ENCODE data around the gene RHD.
"Not testable (repeated sequence)": the region's sequence is repeated elsewhere in the genome, so short reads cannot be mapped to it uniquely, and the experiment has no call there.

Gene RHD

DNA sequence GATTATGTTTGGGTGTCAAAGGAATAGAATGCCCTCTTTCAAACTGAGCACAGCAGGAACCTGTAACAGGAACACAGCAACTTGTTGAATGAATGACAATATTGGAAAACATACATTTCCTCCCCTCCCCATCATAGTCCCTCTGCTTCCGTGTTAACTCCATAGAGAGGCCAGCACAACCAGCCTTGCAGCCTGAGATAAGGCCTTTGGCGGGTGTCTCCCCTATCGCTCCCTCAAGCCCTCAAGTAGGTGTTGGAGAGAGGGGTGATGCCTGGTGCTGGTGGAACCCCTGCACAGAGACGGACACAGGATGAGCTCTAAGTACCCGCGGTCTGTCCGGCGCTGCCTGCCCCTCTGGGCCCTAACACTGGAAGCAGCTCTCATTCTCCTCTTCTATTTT lies at the start of gene RHD:
TSS of gene RHD (plus strand) at position 272 of the 400 bp plus-strand sequence. CDS start at position 311, 39 bp downstream.
- H3K4me3 Mint-ChIP-seq; ATAC-seq; H3K27ac Mint-ChIP-seq; DNase-seq (ENCODE audit: low spot score in 2 of 2); H3K36me3 Mint-ChIP-seq; H3K4me1 Mint-ChIP-seq; H3K9me3 Mint-ChIP-seq: not testable (repeated sequence)

DNA sequence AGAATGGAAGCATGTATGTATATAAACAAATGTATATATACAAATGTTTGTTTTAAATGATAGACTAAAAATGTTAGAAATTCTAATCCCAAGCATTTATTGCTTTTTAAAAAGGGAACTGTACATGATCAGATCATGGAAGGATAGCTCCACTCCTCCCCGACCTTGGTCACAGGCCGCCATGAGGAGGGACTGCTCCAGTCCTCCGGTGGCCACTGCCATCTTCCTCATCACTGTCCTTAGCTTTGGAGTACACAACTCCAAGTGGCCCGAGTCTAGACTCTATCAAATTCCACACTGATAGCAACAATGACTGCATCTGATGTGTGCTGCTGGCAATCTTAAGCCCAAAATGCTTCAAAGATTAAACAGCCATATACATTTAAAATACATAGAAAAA lies 49.7 kb upstream of the RHD start:
- Mint-ChIP-seq H3K9me3 (no peaks in the 10 kb centered on the region), H3K4me1 (no peaks in the 10 kb centered on the region), H3K36me3 (no peaks in the 10 kb centered on the region), H3K4me3 (no peak overlapping the region), H3K27ac (no peak overlapping the region)
- ATAC-seq = no peak
- DNase-seq (ENCODE audit: low spot score in 2 of 2) = no peak

DNA sequence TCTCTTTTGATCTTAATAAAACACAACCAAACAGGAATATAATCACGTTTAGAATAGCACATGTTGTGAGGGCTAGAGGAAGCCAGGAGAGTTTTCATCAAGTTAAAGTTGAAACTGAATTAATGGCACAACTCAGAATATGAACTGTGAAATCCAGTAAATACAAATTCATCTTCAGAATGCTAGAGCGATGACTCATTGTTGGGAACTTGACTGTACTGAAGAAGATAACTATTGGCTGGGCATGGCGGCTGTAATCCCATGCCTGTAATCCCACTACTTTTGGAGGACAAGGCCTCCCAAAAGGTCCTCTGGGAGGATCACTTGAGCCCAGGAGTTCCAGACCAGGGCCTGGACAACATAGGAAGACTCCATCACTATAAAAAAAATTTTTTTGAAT lies 48.8 kb upstream of the RHD start:
- H3K4me3 Mint-ChIP-seq = no peak overlapping the region
- H3K4me1 Mint-ChIP-seq = peaks cover 6% of the 10 kb centered on the region
- H3K36me3 Mint-ChIP-seq = no peaks in the 10 kb centered on the region
- no peaks in the 10 kb centered on the region for H3K9me3 Mint-ChIP-seq
- ATAC-seq (no peak), DNase-seq (ENCODE audit: low spot score in 2 of 2) (no peak)
- H3K27ac Mint-ChIP-seq = no peak overlapping the region

DNA sequence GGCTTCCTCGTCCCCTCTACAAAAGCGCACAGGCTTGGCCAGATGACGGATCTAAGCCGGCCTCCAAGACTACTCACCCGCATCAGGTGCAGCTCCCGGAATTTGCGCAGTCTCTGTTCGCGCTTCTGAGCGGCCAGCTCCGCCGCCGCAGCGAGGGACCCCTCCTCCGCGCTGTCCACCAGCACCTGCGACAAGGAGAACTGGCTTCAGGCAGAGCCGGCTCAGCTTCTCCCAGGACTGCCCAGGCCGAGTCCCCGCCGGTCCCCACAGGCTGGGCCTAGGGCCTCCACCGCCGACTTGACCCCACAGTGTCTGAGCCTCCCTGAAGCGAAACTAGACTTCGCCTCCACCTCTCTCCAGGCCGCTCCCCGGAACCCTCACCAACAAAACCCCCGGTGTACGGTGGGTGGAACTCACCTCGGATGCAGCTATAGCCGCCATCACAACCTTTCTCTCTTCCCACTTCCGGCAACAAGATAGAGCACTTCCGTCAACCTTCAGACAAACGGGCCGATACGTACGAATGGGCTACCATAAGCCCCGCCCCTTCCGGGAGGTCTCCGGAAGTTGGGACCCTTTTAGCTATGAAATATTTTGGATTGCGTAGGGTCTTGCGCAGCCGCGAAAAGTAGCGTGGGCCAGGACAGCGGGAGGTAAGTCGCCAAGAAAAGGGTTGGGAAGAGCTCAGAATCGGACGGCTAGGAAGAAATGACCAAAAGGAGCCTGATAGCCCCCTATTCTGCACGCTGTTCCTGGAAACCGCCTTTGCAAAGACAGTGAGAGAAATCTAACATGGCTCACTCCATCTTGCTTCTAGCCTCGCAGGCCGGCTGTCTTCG lies 40.1 kb upstream of the RHD start, which contains the start of gene SYF2:
TSS of gene SYF2 (minus strand) at position 476 of the 839 bp plus-strand sequence. CDS start at position 441, 35 bp downstream.
- no peak within 1 kb of the TSS for H3K27ac Mint-ChIP-seq
- DNase-seq (ENCODE audit: low spot score in 2 of 2) (peak; percentile 77 to 94), ATAC-seq (peak; percentile 95)
- H3K36me3 Mint-ChIP-seq = no peaks in the 10 kb centered on the region
- H3K4me1 Mint-ChIP-seq = peaks cover 33% of the 10 kb centered on the region
- H3K4me3 Mint-ChIP-seq = no peak within 1 kb of the TSS
- no peaks in the 10 kb centered on the region for H3K9me3 Mint-ChIP-seq

DNA sequence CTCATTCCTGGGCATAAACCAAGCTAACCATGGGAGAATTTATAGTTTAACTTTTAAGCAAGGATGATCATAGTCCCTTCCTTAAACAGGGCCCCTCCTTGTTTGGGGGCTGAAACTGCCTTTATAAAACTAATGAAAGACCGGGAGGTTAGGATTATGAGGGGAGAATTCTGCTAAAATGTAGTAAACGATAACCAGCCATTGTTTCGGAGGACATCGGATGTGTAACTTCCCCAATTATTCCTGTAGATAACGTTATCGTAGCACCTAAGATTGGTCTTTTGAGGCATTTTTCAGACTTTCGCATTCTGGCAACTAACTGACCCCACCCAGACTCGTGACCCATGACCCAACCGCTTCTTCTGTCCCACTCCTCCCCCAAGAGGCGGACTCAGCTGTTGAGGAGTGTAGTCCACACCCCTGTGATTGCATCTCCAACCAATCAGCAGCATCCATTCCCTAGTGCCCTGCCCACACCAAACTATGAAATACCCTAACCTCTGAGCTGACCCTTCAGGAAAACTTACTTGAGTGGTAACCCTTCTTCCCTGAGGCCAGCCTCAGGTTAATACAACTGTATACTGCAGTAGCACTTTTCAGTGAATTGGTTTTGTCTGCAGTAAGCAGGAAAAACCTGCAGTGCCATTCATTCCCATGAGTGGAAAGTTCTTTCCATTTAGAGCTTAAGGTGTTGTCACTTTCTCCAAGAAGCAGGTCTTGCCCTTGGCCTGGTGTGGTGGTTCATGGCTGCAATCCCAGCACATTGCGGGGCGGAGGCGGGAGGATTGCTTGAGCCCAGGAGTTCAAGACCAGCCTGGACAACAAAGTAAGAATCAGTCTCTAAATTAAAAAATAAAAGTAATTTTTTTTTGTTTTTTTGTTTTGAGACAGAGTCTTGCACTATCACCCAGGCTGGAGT lies 39.2 kb upstream of the RHD start:
- no peaks in the 10 kb centered on the region for H3K36me3 Mint-ChIP-seq
- H3K27ac Mint-ChIP-seq = no peak overlapping the region
- ATAC-seq (peak; percentile 85), DNase-seq (ENCODE audit: low spot score in 2 of 2) (peak in 1 of 2 donors; percentile 79)
- H3K4me1 Mint-ChIP-seq = peaks cover 29% of the 10 kb centered on the region
- H3K4me3 Mint-ChIP-seq = no peak overlapping the region
- no peaks in the 10 kb centered on the region for H3K9me3 Mint-ChIP-seq

DNA sequence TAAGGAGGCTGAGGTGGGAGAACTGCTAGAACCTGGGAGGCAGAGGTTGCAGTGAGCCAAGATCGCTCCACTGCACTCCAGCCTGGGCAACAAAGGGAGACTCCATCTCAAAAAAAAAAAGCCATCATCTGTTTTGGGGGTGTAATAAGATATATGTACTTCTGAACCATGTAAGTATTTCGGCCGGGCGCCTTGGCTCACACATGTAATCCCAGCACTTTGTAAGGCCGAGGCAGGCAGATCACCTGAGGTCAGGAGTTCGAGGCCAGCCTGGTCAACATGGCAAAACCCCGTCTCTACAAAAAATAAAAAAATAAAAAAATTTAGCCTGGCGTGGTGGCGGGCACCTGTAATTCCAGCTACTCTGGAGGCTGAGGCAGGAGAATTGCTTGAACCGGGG lies 36.9 kb upstream of the RHD start:
- not testable (repeated sequence) for H3K27ac Mint-ChIP-seq; H3K4me3 Mint-ChIP-seq; H3K9me3 Mint-ChIP-seq; DNase-seq (ENCODE audit: low spot score in 2 of 2); ATAC-seq
- Mint-ChIP-seq H3K4me1 (peaks cover 38% of the 10 kb centered on the region), H3K36me3 (peaks cover 17% of the 10 kb centered on the region)

DNA sequence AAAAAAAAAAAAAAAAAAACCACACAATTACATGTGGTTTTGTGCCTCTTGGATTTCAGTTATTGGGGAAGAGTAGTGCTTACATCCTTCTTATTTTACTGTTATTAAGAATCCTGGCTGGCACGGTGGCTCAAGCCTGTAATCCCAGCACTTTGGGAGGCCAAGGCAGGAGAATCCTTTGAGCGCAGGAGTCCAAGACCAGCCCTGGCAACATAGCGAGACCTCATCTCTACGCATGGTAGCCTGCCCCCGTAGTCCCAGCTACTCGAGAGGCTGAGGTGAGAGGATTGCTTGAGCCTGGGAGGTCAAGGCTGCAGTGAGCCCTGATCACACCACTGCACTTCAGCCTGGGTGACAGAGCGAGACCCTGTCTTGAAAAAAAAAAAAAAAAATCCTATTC lies 36.0 kb upstream of the RHD start:
- not testable (repeated sequence) for H3K9me3 Mint-ChIP-seq; ATAC-seq; DNase-seq (ENCODE audit: low spot score in 2 of 2); H3K27ac Mint-ChIP-seq; H3K4me3 Mint-ChIP-seq
- Mint-ChIP-seq H3K36me3 (peaks cover 25% of the 10 kb centered on the region), H3K4me1 (peaks cover 40% of the 10 kb centered on the region)

DNA sequence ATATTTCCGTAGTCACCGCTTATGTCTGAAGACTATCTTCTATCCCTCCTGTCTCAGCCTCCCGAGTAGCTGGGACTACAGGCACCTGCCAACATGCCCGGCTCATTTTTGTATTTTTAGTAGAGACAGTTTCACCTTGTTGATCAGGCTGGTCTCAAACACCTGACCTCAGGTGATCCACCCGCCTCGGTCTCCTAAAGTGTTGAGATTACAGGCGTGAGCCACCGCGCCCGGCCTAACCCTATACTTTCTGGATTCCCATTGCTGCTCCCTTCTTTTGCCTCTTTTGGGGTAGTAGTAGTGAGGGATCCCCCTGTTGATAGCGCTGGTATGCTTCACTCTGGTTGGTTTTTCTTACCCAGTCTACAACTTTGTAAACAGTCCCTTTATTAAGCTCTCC lies 34.3 kb upstream of the RHD start:
- no peaks in the 10 kb centered on the region for H3K9me3 Mint-ChIP-seq
- H3K4me3 Mint-ChIP-seq = no peak overlapping the region
- H3K4me1 Mint-ChIP-seq = peaks cover 45% of the 10 kb centered on the region
- H3K36me3 Mint-ChIP-seq = peaks cover 43% of the 10 kb centered on the region
- no peak for DNase-seq (ENCODE audit: low spot score in 2 of 2)
- no peak overlapping the region for H3K27ac Mint-ChIP-seq
- no peak for ATAC-seq

DNA sequence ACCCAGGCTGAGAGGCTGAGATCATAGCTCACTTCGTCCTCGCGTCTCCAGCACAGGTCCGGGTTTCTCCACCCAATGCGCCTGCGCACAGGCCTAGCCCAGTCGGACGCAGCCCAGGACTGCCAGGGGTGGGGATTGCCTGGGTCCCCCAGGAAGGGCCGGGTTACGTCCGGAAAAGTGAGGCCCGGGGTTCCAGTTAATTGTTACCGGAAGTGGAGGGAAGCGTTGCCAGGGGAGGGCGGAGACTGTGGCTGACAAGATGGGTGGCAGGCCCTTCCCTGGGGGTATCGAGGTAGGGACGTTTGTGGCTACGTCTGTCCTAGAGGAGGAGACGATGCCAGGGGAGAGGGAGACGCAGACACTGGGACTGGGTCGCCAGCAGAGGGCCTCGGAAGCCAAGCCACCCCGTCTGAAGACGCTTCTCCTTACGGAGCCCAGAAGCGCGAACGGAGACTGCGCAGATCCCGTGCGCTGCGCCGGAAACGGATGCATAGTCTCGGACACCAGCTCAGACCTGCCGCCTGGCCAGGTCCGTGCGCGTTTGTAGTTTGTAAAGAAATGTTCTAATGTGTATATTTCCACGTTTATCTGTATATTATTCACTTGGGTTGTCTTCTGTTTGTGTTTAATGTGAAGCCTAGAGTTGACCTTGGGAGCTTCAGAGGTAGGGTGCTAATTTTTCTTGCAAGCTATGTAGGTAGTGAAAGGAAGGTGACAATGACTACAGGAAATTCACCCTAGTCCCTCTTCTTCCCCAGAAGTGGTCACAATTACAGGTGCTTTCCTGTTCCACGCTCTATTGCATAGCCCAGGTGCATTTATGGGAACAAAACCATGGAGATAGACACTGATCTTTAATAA lies 32.4 kb upstream of the RHD start:
- DNase-seq (ENCODE audit: low spot score in 2 of 2) (peak; percentile 87 to 96), ATAC-seq (peak; percentile 94)
- peak overlapping the region; percentile 86 for H3K4me3 Mint-ChIP-seq
- peaks cover 54% of the 10 kb centered on the region for H3K4me1 Mint-ChIP-seq
- peaks cover 62% of the 10 kb centered on the region for H3K36me3 Mint-ChIP-seq
- H3K27ac Mint-ChIP-seq = peak overlapping the region; percentile 96
- H3K9me3 Mint-ChIP-seq = no peaks in the 10 kb centered on the region

DNA sequence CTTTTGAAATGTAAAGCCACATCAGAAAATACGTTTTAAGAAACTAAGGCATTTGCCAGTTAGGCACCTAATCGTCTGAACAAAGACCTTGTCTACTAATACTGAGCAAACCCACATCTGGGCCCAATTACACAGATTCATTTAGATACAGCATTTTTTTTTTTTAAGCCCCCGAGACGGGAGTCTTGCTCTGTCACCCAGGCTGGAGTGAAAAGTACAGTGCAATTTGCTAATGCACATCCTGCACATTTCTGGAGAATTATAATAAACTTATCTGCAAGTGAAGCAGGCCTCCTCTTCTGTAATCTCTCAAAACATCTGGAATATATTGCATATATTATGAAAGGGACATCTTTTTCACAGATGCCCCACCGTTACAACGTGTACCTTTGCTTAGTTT lies 28.4 kb upstream of the RHD start:
- Mint-ChIP-seq H3K4me1 (peaks cover 75% of the 10 kb centered on the region), H3K4me3 (peak overlapping the region; percentile 22), H3K9me3 (no peaks in the 10 kb centered on the region), H3K36me3 (peaks cover 99% of the 10 kb centered on the region), H3K27ac (peak overlapping the region; percentile 99)
- ATAC-seq (no peak), DNase-seq (ENCODE audit: low spot score in 2 of 2) (no peak)

DNA sequence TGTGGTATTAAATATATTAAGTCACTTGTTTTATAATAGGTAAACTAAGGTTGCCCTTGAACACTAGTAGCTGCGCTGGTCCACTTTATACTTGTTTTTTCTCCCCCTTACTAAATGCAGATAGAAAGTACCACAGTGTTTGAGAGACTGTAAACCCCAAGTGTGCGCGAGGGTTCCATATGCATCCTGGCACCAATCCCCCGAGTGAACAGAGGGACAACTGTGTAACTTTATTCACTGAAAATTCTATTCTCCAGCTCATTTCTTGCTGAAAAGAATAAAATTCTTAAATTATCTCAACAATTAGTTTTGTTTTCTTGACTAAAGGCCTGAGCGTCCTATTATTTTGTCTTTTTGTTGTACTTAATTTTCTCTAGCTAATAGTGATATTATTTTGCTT lies 26.9 kb upstream of the RHD start:
- H3K4me1 Mint-ChIP-seq = peaks cover 60% of the 10 kb centered on the region
- ATAC-seq (no peak), DNase-seq (ENCODE audit: low spot score in 2 of 2) (no peak)
- peak overlapping the region; percentile 93 for H3K4me3 Mint-ChIP-seq
- H3K27ac Mint-ChIP-seq = peak overlapping the region; percentile 99
- H3K36me3 Mint-ChIP-seq = peaks cover 91% of the 10 kb centered on the region
- H3K9me3 Mint-ChIP-seq = no peaks in the 10 kb centered on the region

DNA sequence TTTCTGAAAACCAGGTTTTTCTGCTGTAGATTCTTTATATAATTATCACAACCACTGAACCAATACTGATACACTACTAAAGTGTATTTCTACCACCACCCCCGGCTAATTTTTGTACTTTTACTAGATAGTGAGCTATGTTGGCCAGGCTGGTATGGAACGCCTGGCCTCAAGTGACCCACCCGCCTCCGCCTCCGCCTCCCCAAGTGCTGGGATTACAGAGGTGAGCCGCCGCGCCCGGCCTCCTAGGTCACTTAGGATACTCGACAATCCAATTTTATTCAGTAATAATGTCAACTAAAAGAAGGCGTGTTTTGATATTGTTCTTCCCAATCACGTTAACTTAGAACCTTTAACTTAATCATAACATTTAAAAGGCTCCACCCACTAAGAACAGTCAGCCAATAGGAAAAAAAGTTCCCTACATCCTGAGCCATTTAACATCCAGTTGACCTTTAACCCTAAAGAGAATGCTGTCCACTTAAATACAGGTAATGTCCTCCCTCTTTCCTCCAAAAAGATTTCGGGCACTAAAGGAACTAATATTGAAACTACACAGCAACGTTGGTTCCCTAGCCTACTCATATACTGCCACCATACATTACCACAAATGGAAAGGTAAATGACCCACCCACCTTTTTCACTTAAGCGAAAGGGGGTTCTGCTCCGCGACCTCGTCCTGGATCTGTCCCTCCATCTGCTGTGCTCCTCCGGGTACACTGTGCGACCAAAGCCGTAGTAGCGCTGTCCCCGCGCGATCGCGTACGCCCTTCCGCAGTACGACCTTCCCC lies 26.3 kb upstream of the RHD start:
- no peaks in the 10 kb centered on the region for H3K9me3 Mint-ChIP-seq
- DNase-seq (ENCODE audit: low spot score in 2 of 2) = no peak
- peaks cover 55% of the 10 kb centered on the region for H3K4me1 Mint-ChIP-seq
- H3K36me3 Mint-ChIP-seq = peaks cover 85% of the 10 kb centered on the region
- peak overlapping the region; percentile 93 for H3K4me3 Mint-ChIP-seq
- peak overlapping the region; percentile 99 for H3K27ac Mint-ChIP-seq
- ATAC-seq = peak; percentile 4

DNA sequence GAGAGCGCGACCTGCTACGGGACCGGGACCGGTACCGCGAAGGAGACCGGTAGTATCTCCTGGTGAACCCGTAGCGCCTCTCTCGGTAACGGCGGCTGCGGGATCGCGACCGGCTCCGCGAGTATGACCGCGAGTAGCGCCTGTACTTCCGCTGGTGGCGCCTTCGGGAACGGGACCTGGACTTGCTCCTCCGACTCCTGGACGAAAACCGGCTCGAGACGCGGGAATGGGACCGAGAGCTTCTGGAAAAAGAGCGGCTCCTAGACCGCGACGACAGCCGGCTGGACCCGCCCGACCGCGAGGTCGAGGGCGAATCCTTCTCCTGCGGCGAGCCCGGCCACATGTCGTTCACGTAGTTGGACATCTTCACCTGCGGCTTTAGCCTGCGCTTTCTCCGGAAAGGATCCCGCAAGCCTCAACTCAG lies 25.7 kb upstream of the RHD start:
- H3K4me3 Mint-ChIP-seq = peak overlapping the region; percentile 93
- DNase-seq (ENCODE audit: low spot score in 2 of 2) (peak in 1 of 2 donors; percentile 77), ATAC-seq (no peak)
- peak overlapping the region; percentile 99 for H3K27ac Mint-ChIP-seq
- peaks cover 78% of the 10 kb centered on the region for H3K36me3 Mint-ChIP-seq
- peaks cover 50% of the 10 kb centered on the region for H3K4me1 Mint-ChIP-seq
- no peaks in the 10 kb centered on the region for H3K9me3 Mint-ChIP-seq

Measured in stimulated activated effector memory CD8-positive, alpha-beta T cell treated with anti-CD3 and anti-CD28 coated beads, Interleukin-12 subunit alpha, Interleukin-12 subunit beta, amount 100 ng/mL, for 72 hours (primary cell).